HUES64 (cell line): Measurements from ENCODE around the gene PTGES3L.
"Not testable (repeated sequence)": the region's sequence is repeated elsewhere in the genome, so short reads cannot be mapped to it uniquely, and the experiment has no call there.

Experiments
- H3K27ac ChIP-seq: 2 replicates; pipeline ENCODE4 v1.7.0; 2013; ENCODE audit warnings: low read depth, low read length, inconsistent platforms
- H3K27me3 ChIP-seq: 2 replicates; pipeline ENCODE4 v1.6.1; 2013; ENCODE audit warnings: mild to moderate bottlenecking, low read length; ENCODE audit not compliant: insufficient read depth
- H3K36me3 ChIP-seq: 2 replicates; pipeline ENCODE4 v1.6.1; 2013; ENCODE audit warnings: mild to moderate bottlenecking, low read length; ENCODE audit not compliant: insufficient read depth
- H3K4me1 ChIP-seq: 2 replicates; pipeline ENCODE4 v1.6.1; 2013; ENCODE audit warnings: mild to moderate bottlenecking, low read length, moderate library complexity; ENCODE audit not compliant: insufficient read depth
- H3K4me3 ChIP-seq: 2 replicates; pipeline ENCODE4 v1.5.1; 2013; ENCODE audit warnings: mild to moderate bottlenecking, low read length, moderate library complexity
- H3K9ac ChIP-seq: 2 replicates; pipeline ENCODE4 v1.6.1; 2013; ENCODE audit warnings: mild to moderate bottlenecking, low read depth, low read length
- H3K9me3 ChIP-seq: 2 replicates; pipeline ENCODE4 v1.6.1; 2013; ENCODE audit warnings: low read depth, low read length; ENCODE audit not compliant: insufficient read depth
- WGBS: fragments of 150-250, 120-280 bp; methylation state at CpG from one replicate; pipeline ENCODE4 v1.1.7; 2013; ENCODE audit warnings: missing lambda C conversion rate; 5-methylcytosine and 5-hydroxymethylcytosine counted together

PTGES3L gene

DNA sequence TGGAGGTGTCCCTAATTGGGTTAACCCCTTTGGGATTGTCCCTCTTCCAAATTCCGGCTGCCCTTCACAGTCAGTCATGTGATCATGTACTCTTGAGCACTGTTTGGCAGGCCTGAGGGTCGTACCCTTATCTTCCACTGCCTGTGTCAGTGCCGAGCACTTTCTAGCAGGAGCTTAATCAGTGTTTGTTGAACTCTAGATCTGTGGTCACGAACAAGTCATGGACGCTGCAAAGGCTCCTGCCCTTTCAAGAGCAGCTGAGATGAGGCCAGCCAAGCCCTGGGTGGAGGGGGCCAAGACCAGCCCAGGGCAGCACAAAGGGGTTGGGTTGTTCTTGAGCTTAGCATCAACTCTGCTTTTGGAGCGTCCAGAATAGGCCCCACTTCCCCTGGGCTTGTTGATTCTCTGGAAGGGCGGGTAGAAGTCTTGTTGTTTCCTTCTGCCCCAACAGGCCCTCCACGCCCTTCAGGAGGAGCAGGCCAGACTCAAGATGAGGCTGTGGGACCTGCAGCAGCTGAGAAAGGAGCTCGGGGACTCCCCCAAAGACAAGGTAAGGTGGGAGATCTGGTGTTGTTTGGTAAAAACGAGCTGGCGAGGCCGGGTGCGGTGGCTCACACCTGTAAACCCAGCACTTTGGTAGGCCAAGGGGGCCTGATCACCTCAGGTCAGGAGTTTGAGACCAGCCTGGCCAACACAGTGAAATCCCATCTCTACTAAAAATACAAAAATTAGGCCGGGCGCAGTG lies 32.0 kb upstream of the PTGES3L start:
- H3K27ac ChIP-seq: no peak overlapping the region
- WGBS: 90% methylated on average over 15 of the region's 15 CpGs
- no peaks in the 10 kb centered on the region for H3K9me3 ChIP-seq
- peaks cover 22% of the 10 kb centered on the region for H3K36me3 ChIP-seq
- H3K9ac ChIP-seq: no peak overlapping the region
- H3K27me3 ChIP-seq: no peaks in the 10 kb centered on the region
- peaks cover 11% of the 10 kb centered on the region; the same call in 1 of the 2 replicates for H3K4me1 ChIP-seq
- H3K4me3 ChIP-seq: no peak overlapping the region

GRCh38 chr17:43010667-43011308 lies 30.9 kb upstream of the PTGES3L start:
- Histone ChIP-seq H3K36me3 (peaks cover 14% of the 10 kb centered on the region), H3K4me1 (peaks cover 9% of the 10 kb centered on the region; the same call in 1 of the 2 replicates), H3K27me3 (no peaks in the 10 kb centered on the region), H3K27ac (no peak overlapping the region), H3K4me3 (no peak overlapping the region), H3K9ac (no peak overlapping the region), H3K9me3 (no peaks in the 10 kb centered on the region)
- whole genome bisulfite sequencing: 96% methylated on average over 5 of the region's 5 CpGs

- WGBS: 53% methylated on average over 18 of the region's 18 CpGs
- no peaks in the 10 kb centered on the region for H3K27me3 ChIP-seq
- peak within 1 kb of the TSS; percentile 57 for H3K27ac ChIP-seq
- peaks cover 25% of the 10 kb centered on the region for H3K36me3 ChIP-seq
- peak within 1 kb of the TSS; percentile 54; the same call in 1 of the 2 replicates for H3K9ac ChIP-seq
- peak within 1 kb of the TSS; percentile 53 for H3K4me3 ChIP-seq
- H3K9me3 ChIP-seq: no peaks in the 10 kb centered on the region
- H3K4me1 ChIP-seq: no peaks in the 10 kb centered on the region
Observed at GRCh38 chr17:43006639-43007551, 27.0 kb upstream of the PTGES3L start, which contains the start of gene IFI35. Gene IFI35 (plus strand): TSS chr17:43006784. CDS start chr17:43006948, 164 bp downstream.

GRCh38 chr17:43003542-43004172 lies 23.8 kb upstream of the PTGES3L start:
- Histone ChIP-seq H3K9me3 (no peaks in the 10 kb centered on the region), H3K27me3 (no peaks in the 10 kb centered on the region), H3K27ac (no peak overlapping the region; the same call in 1 of the 2 replicates), H3K36me3 (peaks cover 53% of the 10 kb centered on the region), H3K9ac (no peak overlapping the region), H3K4me3 (no peak overlapping the region), H3K4me1 (peaks cover 11% of the 10 kb centered on the region; the same call in 1 of the 2 replicates)
- WGBS: 90% methylated on average over 5 of the region's 5 CpGs

DNA sequence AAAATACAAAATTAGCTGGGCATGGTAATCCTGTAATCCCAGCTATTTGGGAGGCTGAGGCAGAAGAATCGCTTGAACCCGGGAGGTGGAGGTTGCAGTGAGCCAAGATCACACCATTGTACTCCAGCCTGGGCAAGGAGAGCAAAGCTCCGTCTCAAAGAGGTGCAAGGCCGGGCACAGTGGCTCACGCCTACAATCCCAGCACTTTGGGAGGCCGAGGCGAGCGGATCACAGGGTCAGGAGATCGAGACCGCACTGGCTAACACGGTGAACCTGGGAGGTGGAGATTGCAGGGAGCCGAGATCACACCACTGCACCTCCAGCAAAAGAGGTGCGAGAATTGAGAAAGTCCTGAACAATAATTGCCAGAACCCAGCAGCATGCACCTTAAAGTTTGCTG lies 21.0 kb upstream of the PTGES3L start:
- not testable (repeated sequence) for H3K27me3 ChIP-seq, H3K4me3 ChIP-seq, H3K9me3 ChIP-seq
- Histone ChIP-seq H3K27ac (peak overlapping the region; percentile 45; the same call in 1 of the 2 replicates), H3K9ac (peak overlapping the region; percentile 46; the same call in 1 of the 2 replicates), H3K4me1 (peaks cover 18% of the 10 kb centered on the region), H3K36me3 (peaks cover 53% of the 10 kb centered on the region)
- WGBS: 95% methylated on average over 13 of the region's 13 CpGs

- Histone ChIP-seq H3K4me3 (peak overlapping the region; percentile 91), H3K9me3 (no peaks in the 10 kb centered on the region), H3K4me1 (peaks cover 18% of the 10 kb centered on the region), H3K27ac (peak overlapping the region; percentile 94), H3K36me3 (peaks cover 47% of the 10 kb centered on the region), H3K9ac (peak overlapping the region; percentile 98), H3K27me3 (no peaks in the 10 kb centered on the region)
- 14% methylated on average over 10 of the region's 10 CpGs for WGBS
Observed at GRCh38 chr17:42999003-42999525, 19.2 kb upstream of the PTGES3L start.

- H3K4me3 ChIP-seq: peak within 1 kb of the TSS; percentile 91
- H3K36me3 ChIP-seq: peaks cover 44% of the 10 kb centered on the region
- H3K4me1 ChIP-seq: peaks cover 18% of the 10 kb centered on the region
- no peaks in the 10 kb centered on the region for H3K27me3 ChIP-seq
- peak within 1 kb of the TSS; percentile 98 for H3K9ac ChIP-seq
- WGBS: under 1% methylated on average over 49 of the region's 49 CpGs
- H3K9me3 ChIP-seq: no peaks in the 10 kb centered on the region
- H3K27ac ChIP-seq: peak within 1 kb of the TSS; percentile 94
Observed at GRCh38 chr17:42997984-42998938, 18.4 kb upstream of the PTGES3L start, which contains the start of gene RPL27. Gene RPL27 (plus strand): TSS chr17:42998419. CDS start chr17:42998751, 332 bp downstream.

- H3K4me3 ChIP-seq: peak overlapping the region; percentile 91
- H3K27ac ChIP-seq: no peak overlapping the region; the same call in 1 of the 2 replicates
- H3K4me1 ChIP-seq: peaks cover 18% of the 10 kb centered on the region
- no peaks in the 10 kb centered on the region for H3K27me3 ChIP-seq
- WGBS: 27% methylated on average over 3 of the region's 5 CpGs
- peak overlapping the region; percentile 38; the same call in 1 of the 2 replicates for H3K9ac ChIP-seq
- H3K9me3 ChIP-seq: no peaks in the 10 kb centered on the region
- peaks cover 44% of the 10 kb centered on the region for H3K36me3 ChIP-seq
Observed at GRCh38 chr17:42997390-42997983, 17.6 kb upstream of the PTGES3L start.

- H3K9me3 ChIP-seq, H3K27ac ChIP-seq, H3K9ac ChIP-seq, H3K27me3 ChIP-seq, H3K4me1 ChIP-seq, H3K4me3 ChIP-seq: not testable (repeated sequence)
- 97% methylated on average over 9 of the region's 10 CpGs for WGBS
- peaks cover 40% of the 10 kb centered on the region for H3K36me3 ChIP-seq
Observed at GRCh38 chr17:42993913-42994312, 14.0 kb upstream of the PTGES3L start.
